H9 (cell line): ENCODE data around the gene RBM19. TPM values are rescaled to one million over a fixed set of nuclear protein-coding genes. Genes with fewer than 3 reads are reported as not detected.
A peak's percentile ranks its signal among the peaks of the same experiment; 100 is the strongest.

Source experiments
- DNase-seq: peaks from one replicate; pipeline ENCODE4 v3.0.0-alpha.2; 2017
- H2AFZ ChIP-seq: one replicate; pipeline ENCODE4 v1.6.1; 2013; ENCODE audit warnings: mild to moderate bottlenecking, low read length, control low read depth, moderate library complexity
- H2AK5ac ChIP-seq: 2 replicates; pipeline ENCODE4 v1.6.1; 2013; ENCODE audit warnings: low read length, control low read depth, mixed read lengths; ENCODE audit not compliant: insufficient read length
- H2BK120ac ChIP-seq: one replicate; pipeline ENCODE4 v1.6.1; 2013; ENCODE audit warnings: low read depth, mild to moderate bottlenecking, low read length, control low read depth, inconsistent platforms; ENCODE audit not compliant: poor library complexity, severe bottlenecking
- H2BK12ac ChIP-seq: 2 replicates; pipeline ENCODE4 v1.6.1; 2013; ENCODE audit warnings: low read length, control low read depth, mixed read lengths, low read depth; ENCODE audit not compliant: insufficient read length
- H2BK15ac ChIP-seq: 2 replicates; pipeline ENCODE4 v1.6.1; 2013; ENCODE audit warnings: low read depth, low read length, control low read depth
- H2BK20ac ChIP-seq: one replicate; pipeline ENCODE4 v1.6.1; 2013; ENCODE audit warnings: low read depth, mild to moderate bottlenecking, low read length, control low read depth, inconsistent platforms; ENCODE audit not compliant: poor library complexity, severe bottlenecking
- H2BK5ac ChIP-seq: 2 replicates; pipeline ENCODE4 v1.6.1; 2013; ENCODE audit warnings: low read length, control low read depth, mixed read lengths; ENCODE audit not compliant: insufficient read length
- H3K14ac ChIP-seq: 2 replicates; pipeline ENCODE4 v1.6.1; 2013; ENCODE audit warnings: low read length, control low read depth; ENCODE audit not compliant: insufficient read depth
- H3K18ac ChIP-seq: 2 replicates; pipeline ENCODE4 v1.6.1; 2013; ENCODE audit warnings: low read depth, mild to moderate bottlenecking, mixed read lengths, low read length, control low read depth; ENCODE audit not compliant: insufficient read length
- H3K23ac ChIP-seq: 2 replicates; pipeline ENCODE4 v1.6.1; 2013; ENCODE audit warnings: low read length, control low read depth, mixed read lengths, low read depth; ENCODE audit not compliant: insufficient read length
- H3K23me2 ChIP-seq: 2 replicates; pipeline ENCODE4 v1.6.1; 2013; ENCODE audit warnings: low read depth, mild to moderate bottlenecking, mixed read lengths, low read length, control low read depth; ENCODE audit not compliant: insufficient read length, poor library complexity, severe bottlenecking
- H3K27ac ChIP-seq: 2 replicates; pipeline ENCODE4 v1.5.1; 2013; ENCODE audit warnings: low read length, control low read depth, mixed read lengths, low read depth; ENCODE audit not compliant: insufficient read length
- H3K27me3 ChIP-seq: 2 replicates; pipeline ENCODE4 v1.6.1; 2013; ENCODE audit warnings: low read length, control low read depth, inconsistent platforms; ENCODE audit not compliant: insufficient read depth
- H3K4ac ChIP-seq: 2 replicates; pipeline ENCODE4 v1.6.1; 2013; ENCODE audit warnings: low read depth, mild to moderate bottlenecking, control low read depth, inconsistent platforms, low read length, moderate library complexity
- H3K4me1 ChIP-seq: 2 replicates; pipeline ENCODE4 v1.6.1; 2013; ENCODE audit warnings: low read length, control low read depth, inconsistent platforms; ENCODE audit not compliant: insufficient read depth
- H3K4me2 ChIP-seq: 2 replicates; pipeline ENCODE4 v1.6.1; 2013; ENCODE audit warnings: low read length, control low read depth, mixed read lengths; ENCODE audit not compliant: insufficient read length, insufficient read depth
- H3K56ac ChIP-seq: 2 replicates; pipeline ENCODE4 v1.6.1; 2013; ENCODE audit warnings: low read depth, mild to moderate bottlenecking, mixed read lengths, low read length, control low read depth; ENCODE audit not compliant: insufficient read length
- H3K79me1 ChIP-seq: 2 replicates; pipeline ENCODE4 v1.6.1; 2013; ENCODE audit warnings: low read depth, mild to moderate bottlenecking, moderate library complexity, low read length, control low read depth, inconsistent platforms; ENCODE audit not compliant: insufficient read depth, poor library complexity, severe bottlenecking
- H3K79me2 ChIP-seq: 2 replicates; pipeline ENCODE4 v1.6.1; 2013; ENCODE audit warnings: low read length, control low read depth, inconsistent platforms; ENCODE audit not compliant: insufficient read depth
- H3K9ac ChIP-seq: 2 replicates; pipeline ENCODE4 v1.6.1; 2013; ENCODE audit warnings: low read length, control low read depth, mixed read lengths; ENCODE audit not compliant: insufficient read length; ENCODE audit errors: extremely low read depth
- H3K9me3 ChIP-seq: one replicate; pipeline ENCODE4 v1.6.1; 2013; ENCODE audit warnings: low read depth, low read length, inconsistent platforms; ENCODE audit not compliant: control insufficient read depth
- H3T11ph ChIP-seq: one replicate; pipeline ENCODE4 v1.6.1; 2013; ENCODE audit warnings: mild to moderate bottlenecking, low read length, control low read depth, inconsistent platforms
- H4K20me1 ChIP-seq: one replicate; pipeline ENCODE4 v1.6.1; 2013; ENCODE audit not compliant: control insufficient read depth, insufficient read length, insufficient read depth
- H4K5ac ChIP-seq: 2 replicates; pipeline ENCODE4 v1.6.1; 2013; ENCODE audit warnings: low read depth, mild to moderate bottlenecking, mixed read lengths, low read length, control low read depth; ENCODE audit not compliant: insufficient read length
- H4K8ac ChIP-seq: replicated peaks from 2 replicates; pipeline ENCODE4 v1.6.1; 2013; ENCODE audit warnings: low read length, control low read depth, mixed read lengths, low read depth; ENCODE audit not compliant: insufficient read length
- H4K91ac ChIP-seq: 2 replicates; pipeline ENCODE4 v1.6.1; 2013; ENCODE audit warnings: low read depth, mild to moderate bottlenecking, moderate library complexity, mixed read lengths, low read length, control low read depth; ENCODE audit not compliant: insufficient read length
- H3K27ac Mint-ChIP-seq, 3 experiments: 2 replicates in 2 of 3; 3 replicates in 1 of 3; pipeline ENCODE4 v1.8.0; 2020 to 2021; ENCODE audit warnings: mixed read lengths in 3 of 3, mild to moderate bottlenecking in 1 of 3, moderate library complexity in 1 of 3
- H3K27me3 Mint-ChIP-seq: 2 replicates; pipeline ENCODE4 v1.8.0; 2021; ENCODE audit warnings: low read depth, mild to moderate bottlenecking, moderate library complexity, mixed read lengths
- H3K36me3 Mint-ChIP-seq, 3 experiments: 2 replicates in 2 of 3; 3 replicates in 1 of 3; pipeline ENCODE4 v1.8.0; 2020 to 2021; ENCODE audit warnings: low read depth in 3 of 3, mixed read lengths in 3 of 3; ENCODE audit not compliant: insufficient read depth in 1 of 3
- H3K4me1 Mint-ChIP-seq, 2 experiments: 2 replicates each; pipeline ENCODE4 v1.8.0; 2020; ENCODE audit warnings: mixed read lengths in 2 of 2
- H3K4me3 Mint-ChIP-seq, 2 experiments: 2 replicates in 1 of 2; 3 replicates in 1 of 2; pipeline ENCODE4 v1.8.0; 2020 to 2021; ENCODE audit warnings: mild to moderate bottlenecking in 2 of 2, mixed read lengths in 2 of 2, moderate library complexity in 1 of 2
- H3K9me3 Mint-ChIP-seq, 2 experiments: 2 replicates in 1 of 2; 3 replicates in 1 of 2; pipeline ENCODE4 v1.8.0; 2020; ENCODE audit warnings: mild to moderate bottlenecking in 2 of 2, mixed read lengths in 2 of 2, moderate library complexity in 1 of 2
- WGBS: extraction: QIAGEN DNeasy Blood & Tissue Kit; methylation state at CpG from one replicate; pipeline ENCODE4 v1.1.7; 2013; ENCODE audit warnings: missing lambda C conversion rate, low lambda C conversion rate, mixed read lengths; ENCODE audit not compliant: insufficient read length; ENCODE audit errors: extremely low coverage; 5-methylcytosine and 5-hydroxymethylcytosine counted together
- total RNA-seq: library from RNA; stranded (reverse); gene quantifications from 2 replicates; pipeline ENCODE4 v1.2.1, GENCODE V29; 2021
- TF ChIP-seq, protein P1 (sequence below): fragments of 200-600 bp; sonication (generic); conservative IDR thresholded peaks from 3 replicates; pipeline ENCODE4 v1.8.0; 2021; ENCODE audit warnings: antibody characterized with exemption, mild to moderate bottlenecking

The RBM19 gene
- total RNA-seq, 1 experiment from 2014 or later = 32.2 TPM

DNA sequence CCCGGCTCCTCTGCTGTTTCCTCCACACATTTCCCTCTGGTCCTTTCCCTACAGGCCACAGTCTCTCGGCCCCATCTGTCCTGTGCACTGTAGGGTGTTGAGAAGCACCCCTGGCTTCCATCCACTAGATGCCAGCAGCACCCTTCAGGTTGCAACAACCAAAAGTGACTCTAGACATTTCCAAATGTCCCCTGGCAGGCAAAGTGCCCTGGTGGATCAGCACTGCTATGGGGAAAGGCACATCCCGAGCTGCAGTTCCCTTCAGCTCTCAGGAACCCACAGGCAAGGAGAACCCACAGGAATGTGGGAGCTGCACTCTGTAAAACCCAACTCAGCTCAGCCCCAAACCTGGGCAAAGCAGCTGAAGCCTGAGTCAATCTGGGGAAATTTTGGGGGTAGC, 77.0 kb downstream of the RBM19 start:
- Histone ChIP-seq H2BK12ac (no peak overlapping the region), H2BK120ac (no peak overlapping the region), H3K27ac (no peak overlapping the region), H2AFZ (no peak overlapping the region), H4K20me1 (peaks cover 3% of the 10 kb centered on the region), H3K9me3 (no peaks in the 10 kb centered on the region), H3K14ac (no peak overlapping the region), H2AK5ac (no peak overlapping the region), H3K18ac (no peak overlapping the region), H3K4me2 (no peak overlapping the region), H3K4me1 (no peaks in the 10 kb centered on the region), H3K23me2 (no peaks in the 10 kb centered on the region), H3K9ac (no peak overlapping the region), H3K27me3 (no peaks in the 10 kb centered on the region), H3K23ac (no peak overlapping the region), H4K8ac (no peak overlapping the region), H4K5ac (no peak overlapping the region), H3K4ac (no peak overlapping the region), H3K56ac (no peak overlapping the region), H4K91ac (no peak overlapping the region), H2BK20ac (no peak overlapping the region), H3K79me1 (no peaks in the 10 kb centered on the region), H2BK5ac (no peak overlapping the region), H3K79me2 (no peaks in the 10 kb centered on the region), H2BK15ac (no peak overlapping the region), H3T11ph (no peak overlapping the region)
- Mint-ChIP-seq H3K4me1 (peaks cover 13 to 26% of the 10 kb centered on the region in 2 experiments), H3K9me3 (peaks cover 7 to 13% of the 10 kb centered on the region in 2 experiments; a peak in 4 of 5 replicates), H3K36me3 (peaks cover 13 to 18% (median 14%) of the 10 kb centered on the region in 3 experiments; a peak in 6 of 7 replicates), H3K27me3 (no peaks in the 10 kb centered on the region), H3K27ac (peak overlapping the region; percentile 16 to 94 (median 70); a peak in 5 of 7 replicates), H3K4me3 (no peak overlapping the region)
- WGBS = no CpG with 5 or more reads among the region's 3 CpGs
- TF ChIP-seq, protein P1, sequence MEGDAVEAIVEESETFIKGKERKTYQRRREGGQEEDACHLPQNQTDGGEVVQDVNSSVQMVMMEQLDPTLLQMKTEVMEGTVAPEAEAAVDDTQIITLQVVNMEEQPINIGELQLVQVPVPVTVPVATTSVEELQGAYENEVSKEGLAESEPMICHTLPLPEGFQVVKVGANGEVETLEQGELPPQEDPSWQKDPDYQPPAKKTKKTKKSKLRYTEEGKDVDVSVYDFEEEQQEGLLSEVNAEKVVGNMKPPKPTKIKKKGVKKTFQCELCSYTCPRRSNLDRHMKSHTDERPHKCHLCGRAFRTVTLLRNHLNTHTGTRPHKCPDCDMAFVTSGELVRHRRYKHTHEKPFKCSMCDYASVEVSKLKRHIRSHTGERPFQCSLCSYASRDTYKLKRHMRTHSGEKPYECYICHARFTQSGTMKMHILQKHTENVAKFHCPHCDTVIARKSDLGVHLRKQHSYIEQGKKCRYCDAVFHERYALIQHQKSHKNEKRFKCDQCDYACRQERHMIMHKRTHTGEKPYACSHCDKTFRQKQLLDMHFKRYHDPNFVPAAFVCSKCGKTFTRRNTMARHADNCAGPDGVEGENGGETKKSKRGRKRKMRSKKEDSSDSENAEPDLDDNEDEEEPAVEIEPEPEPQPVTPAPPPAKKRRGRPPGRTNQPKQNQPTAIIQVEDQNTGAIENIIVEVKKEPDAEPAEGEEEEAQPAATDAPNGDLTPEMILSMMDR = peak; percentile 31; the same call in 2 of the 3 replicates
- DNase-seq = no peak
